Measurements from ENCODE around the gene CD300A.

CD300A gene

DNA sequence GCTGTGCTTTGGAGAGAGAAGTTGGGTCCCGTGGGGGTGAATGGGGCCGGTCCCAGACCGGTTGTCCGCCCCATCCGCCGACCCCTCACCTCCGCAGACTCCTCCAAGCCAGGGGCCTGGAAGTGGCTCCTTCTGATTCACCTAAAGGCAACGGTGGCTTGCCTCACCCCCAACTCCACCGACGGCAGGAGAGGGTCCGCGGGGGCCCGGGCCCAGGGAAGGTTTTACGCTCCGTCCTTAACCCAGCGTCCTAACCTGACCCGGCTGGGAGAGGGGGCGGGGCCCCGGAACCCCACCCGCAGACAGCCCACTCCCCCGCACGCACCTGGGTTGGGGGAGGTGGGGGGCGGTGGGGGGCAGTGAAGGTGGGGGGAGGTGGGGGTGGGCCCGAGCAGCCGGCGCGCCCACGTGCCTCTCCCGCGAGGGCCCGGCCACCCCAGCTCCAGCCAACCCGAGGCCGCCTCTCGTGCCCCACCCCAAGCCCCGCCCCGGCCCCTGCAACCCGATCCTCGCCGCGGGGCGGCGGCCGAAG is 12.7 kb upstream of the CD300A start:
- peak overlapping the region; percentile 41 to 76 for H3K9ac ChIP-seq (ENCODE audit: low read depth in 1 of 2, low read length in 2 of 2)
- no peaks in the 10 kb centered on the region for H3K9me3 ChIP-seq (ENCODE audit: control insufficient read depth in 2 of 2, low read length in 2 of 2)
- no peak overlapping the region for H3K27ac ChIP-seq (ENCODE audit: low read depth in 2 of 2, low read length in 2 of 2)
- H3K36me3 ChIP-seq (ENCODE audit: control insufficient read depth in 2 of 2, insufficient read depth in 2 of 2, low read length in 2 of 2) = peaks cover 0 to 3% of the 10 kb centered on the region in 2 donors
- H3K27me3 ChIP-seq (ENCODE audit: control insufficient read depth in 2 of 2, insufficient read depth in 2 of 2, low read length in 2 of 2) = no peaks in the 10 kb centered on the region
- peaks cover 30 to 43% of the 10 kb centered on the region in 2 donors for H3K4me1 ChIP-seq (ENCODE audit: control insufficient read depth in 2 of 2, insufficient read depth in 2 of 2, low read length in 2 of 2)
- H3K4me3 ChIP-seq (ENCODE audit: low read length in 2 of 2) = peak overlapping the region; percentile 41 to 54

DNA sequence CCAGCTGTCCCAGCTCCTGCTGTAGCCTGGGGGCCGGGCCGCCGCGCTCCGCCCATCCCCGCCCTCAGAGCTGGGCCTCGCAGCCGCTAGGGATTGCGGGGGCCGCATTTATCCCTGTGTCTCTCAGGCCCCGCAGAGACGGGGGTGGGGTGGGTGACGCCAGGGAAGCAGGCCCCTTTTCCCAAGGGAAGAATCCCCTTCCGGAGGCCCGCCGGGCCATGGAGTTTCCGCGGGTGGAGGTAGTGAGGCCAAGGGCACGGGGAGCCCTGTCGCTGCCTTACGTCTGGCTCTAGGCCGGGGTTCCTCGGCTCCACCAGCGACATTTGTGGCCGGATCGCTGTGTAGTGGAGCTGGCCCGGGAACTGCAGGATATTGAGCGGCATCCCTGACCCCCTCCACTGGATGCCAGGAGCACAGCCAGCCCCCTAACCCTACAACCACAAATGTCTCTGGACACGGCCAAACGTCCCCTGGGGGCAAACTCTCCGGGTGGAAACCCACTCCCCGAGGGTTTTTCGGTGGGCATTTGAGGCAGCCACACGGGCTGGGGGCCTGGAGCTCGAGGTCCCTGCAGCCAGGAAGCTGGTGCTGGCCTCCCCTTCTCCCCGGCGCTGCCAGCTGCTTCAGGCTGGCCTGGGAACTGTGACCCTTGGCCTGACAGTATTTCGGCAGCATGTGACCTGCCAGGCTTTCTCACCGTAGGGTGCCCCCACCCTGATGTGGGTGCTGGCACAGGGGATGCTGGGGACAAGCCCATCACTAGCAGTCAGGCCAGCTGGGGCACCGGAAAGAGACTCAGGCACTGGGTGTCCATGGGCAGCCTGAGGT is 12.0 kb upstream of the CD300A start:
- peak overlapping the region; percentile 84 to 90 for H3K27ac ChIP-seq (ENCODE audit: low read depth in 2 of 2, low read length in 2 of 2)
- peak overlapping the region; percentile 61 to 76 for H3K9ac ChIP-seq (ENCODE audit: low read depth in 1 of 2, low read length in 2 of 2)
- H3K9me3 ChIP-seq (ENCODE audit: control insufficient read depth in 2 of 2, low read length in 2 of 2) = no peaks in the 10 kb centered on the region
- H3K4me1 ChIP-seq (ENCODE audit: control insufficient read depth in 2 of 2, insufficient read depth in 2 of 2, low read length in 2 of 2) = peaks cover 30 to 43% of the 10 kb centered on the region in 2 donors
- no peaks in the 10 kb centered on the region for H3K36me3 ChIP-seq (ENCODE audit: control insufficient read depth in 2 of 2, insufficient read depth in 2 of 2, low read length in 2 of 2)
- no peaks in the 10 kb centered on the region for H3K27me3 ChIP-seq (ENCODE audit: control insufficient read depth in 2 of 2, insufficient read depth in 2 of 2, low read length in 2 of 2)
- peak overlapping the region; percentile 45 to 65 for H3K4me3 ChIP-seq (ENCODE audit: low read length in 2 of 2)

DNA sequence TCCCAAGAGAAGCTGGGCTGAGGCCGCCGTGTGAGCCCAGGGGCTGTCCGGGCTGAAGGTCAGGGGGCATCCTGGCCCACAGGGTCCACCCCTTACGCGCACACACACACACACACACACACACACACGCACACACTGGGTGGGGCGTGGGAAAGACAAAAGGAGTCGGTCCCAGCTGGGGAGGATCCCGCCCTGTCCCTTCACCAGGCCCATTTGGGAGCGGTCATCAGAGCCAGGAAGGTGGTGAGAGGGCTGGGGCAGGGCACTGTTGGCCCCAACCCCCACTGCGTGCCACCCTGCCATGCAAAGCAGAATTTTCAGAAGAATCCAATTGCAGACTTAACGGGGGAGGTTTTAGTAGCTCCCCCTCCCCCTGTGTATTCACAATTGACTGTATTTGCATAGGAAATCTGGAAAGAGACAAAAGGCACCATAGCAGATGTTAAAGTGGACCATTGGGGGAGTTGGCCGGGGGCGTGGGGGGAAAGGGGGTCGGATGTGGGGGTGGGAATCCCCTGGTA is 11.3 kb upstream of the CD300A start:
- Histone ChIP-seq H3K9me3 (ENCODE audit: control insufficient read depth in 2 of 2, low read length in 2 of 2) (no peaks in the 10 kb centered on the region), H3K27me3 (ENCODE audit: control insufficient read depth in 2 of 2, insufficient read depth in 2 of 2, low read length in 2 of 2) (no peaks in the 10 kb centered on the region), H3K36me3 (ENCODE audit: control insufficient read depth in 2 of 2, insufficient read depth in 2 of 2, low read length in 2 of 2) (no peaks in the 10 kb centered on the region), H3K4me1 (ENCODE audit: control insufficient read depth in 2 of 2, insufficient read depth in 2 of 2, low read length in 2 of 2) (peaks cover 30 to 43% of the 10 kb centered on the region in 2 donors), H3K27ac (ENCODE audit: low read depth in 2 of 2, low read length in 2 of 2) (peak overlapping the region; percentile 84 to 90), H3K9ac (ENCODE audit: low read depth in 1 of 2, low read length in 2 of 2) (peak overlapping the region; percentile 61 to 76), H3K4me3 (ENCODE audit: low read length in 2 of 2) (peak overlapping the region in 1 of 2 donors; percentile 4)

DNA sequence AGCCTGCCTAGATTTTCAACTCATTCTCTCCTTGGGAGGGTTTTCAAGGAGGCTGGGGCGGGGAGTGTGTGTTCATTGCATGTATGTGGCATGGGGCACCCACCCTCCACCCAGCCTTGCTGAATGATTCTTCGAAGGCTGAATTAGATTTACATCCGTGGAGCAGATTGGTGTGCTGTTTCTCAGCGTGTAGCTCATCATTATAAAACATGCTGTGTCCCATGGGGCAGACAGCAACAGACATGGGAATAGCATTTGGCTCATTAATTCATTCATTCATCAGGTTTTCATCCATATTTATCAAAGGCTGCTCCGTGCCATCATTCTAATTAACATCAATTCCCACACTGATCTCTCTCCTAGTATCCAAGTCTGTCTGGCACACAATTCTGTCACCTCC is 10.6 kb upstream of the CD300A start:
- Histone ChIP-seq H3K9ac (ENCODE audit: low read depth in 1 of 2, low read length in 2 of 2) (no peak overlapping the region), H3K36me3 (ENCODE audit: control insufficient read depth in 2 of 2, insufficient read depth in 2 of 2, low read length in 2 of 2) (no peaks in the 10 kb centered on the region), H3K27me3 (ENCODE audit: control insufficient read depth in 2 of 2, insufficient read depth in 2 of 2, low read length in 2 of 2) (no peaks in the 10 kb centered on the region), H3K9me3 (ENCODE audit: control insufficient read depth in 2 of 2, low read length in 2 of 2) (no peaks in the 10 kb centered on the region), H3K4me3 (ENCODE audit: low read length in 2 of 2) (no peak overlapping the region), H3K4me1 (ENCODE audit: control insufficient read depth in 2 of 2, insufficient read depth in 2 of 2, low read length in 2 of 2) (peaks cover 30 to 43% of the 10 kb centered on the region in 2 donors), H3K27ac (ENCODE audit: low read depth in 2 of 2, low read length in 2 of 2) (no peak overlapping the region)

DNA sequence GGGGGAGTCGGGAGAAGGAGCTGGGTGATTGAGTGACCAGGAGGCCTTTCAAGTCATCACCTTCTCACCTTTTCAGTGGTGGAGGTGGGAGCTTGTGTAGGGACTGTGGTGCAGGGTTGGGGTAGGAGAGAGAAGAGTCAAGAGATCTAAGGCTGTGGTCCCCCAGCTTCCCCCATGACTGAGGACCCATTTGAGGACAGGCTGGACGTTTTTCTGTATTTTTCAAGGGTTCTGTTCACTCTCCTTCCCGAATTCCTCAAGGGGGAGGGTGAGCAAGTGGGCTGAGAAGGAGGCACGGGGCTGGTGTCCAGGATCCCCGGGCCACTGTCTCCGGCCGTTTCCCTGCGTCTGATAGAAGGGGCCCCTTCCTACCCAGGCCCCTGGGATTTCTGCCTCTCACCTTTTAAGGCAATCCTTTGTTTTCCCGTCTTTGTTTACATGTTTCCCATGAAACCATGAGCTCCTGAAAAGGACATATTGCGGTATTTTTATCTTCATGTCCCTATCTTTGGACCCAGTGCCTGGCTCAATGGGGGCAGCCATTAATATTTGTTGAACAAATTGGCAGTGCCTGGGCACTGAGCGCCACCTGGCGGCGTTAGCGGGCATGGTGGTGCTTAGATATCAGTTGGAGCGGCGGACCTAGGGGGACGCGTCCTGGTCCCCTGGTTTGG is 9.2 kb upstream of the CD300A start:
- H3K4me1 ChIP-seq (ENCODE audit: control insufficient read depth in 2 of 2, insufficient read depth in 2 of 2, low read length in 2 of 2) = peaks cover 28 to 35% of the 10 kb centered on the region in 2 donors
- no peak overlapping the region for H3K4me3 ChIP-seq (ENCODE audit: low read length in 2 of 2)
- no peaks in the 10 kb centered on the region for H3K9me3 ChIP-seq (ENCODE audit: control insufficient read depth in 2 of 2, low read length in 2 of 2)
- no peaks in the 10 kb centered on the region for H3K27me3 ChIP-seq (ENCODE audit: control insufficient read depth in 2 of 2, insufficient read depth in 2 of 2, low read length in 2 of 2)
- H3K27ac ChIP-seq (ENCODE audit: low read depth in 2 of 2, low read length in 2 of 2) = no peak overlapping the region
- H3K36me3 ChIP-seq (ENCODE audit: control insufficient read depth in 2 of 2, insufficient read depth in 2 of 2, low read length in 2 of 2) = no peaks in the 10 kb centered on the region
- no peak overlapping the region for H3K9ac ChIP-seq (ENCODE audit: low read depth in 1 of 2, low read length in 2 of 2)

DNA sequence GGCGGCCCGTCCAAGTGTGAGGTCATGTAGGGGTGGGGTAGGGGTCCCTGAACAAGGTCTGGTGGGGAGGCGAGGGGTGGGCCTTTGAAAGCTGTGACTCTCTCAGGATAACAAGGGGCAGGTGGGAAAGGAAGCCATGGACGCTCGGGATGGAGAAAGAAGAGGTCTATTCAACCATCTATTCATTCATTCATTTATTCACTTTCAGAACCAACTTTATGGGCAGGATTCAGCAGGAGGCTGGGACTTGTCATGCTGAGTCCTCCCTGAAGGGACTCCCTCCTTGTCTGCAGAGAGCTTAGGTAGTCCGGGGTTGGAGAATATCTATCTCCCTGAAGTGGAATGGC is 8.6 kb upstream of the CD300A start:
- no peak overlapping the region for H3K4me3 ChIP-seq (ENCODE audit: low read length in 2 of 2)
- no peaks in the 10 kb centered on the region for H3K9me3 ChIP-seq (ENCODE audit: control insufficient read depth in 2 of 2, low read length in 2 of 2)
- H3K4me1 ChIP-seq (ENCODE audit: control insufficient read depth in 2 of 2, insufficient read depth in 2 of 2, low read length in 2 of 2) = peaks cover 26 to 29% of the 10 kb centered on the region in 2 donors
- H3K9ac ChIP-seq (ENCODE audit: low read depth in 1 of 2, low read length in 2 of 2) = no peak overlapping the region
- no peaks in the 10 kb centered on the region for H3K36me3 ChIP-seq (ENCODE audit: control insufficient read depth in 2 of 2, insufficient read depth in 2 of 2, low read length in 2 of 2)
- no peaks in the 10 kb centered on the region for H3K27me3 ChIP-seq (ENCODE audit: control insufficient read depth in 2 of 2, insufficient read depth in 2 of 2, low read length in 2 of 2)
- no peak overlapping the region for H3K27ac ChIP-seq (ENCODE audit: low read depth in 2 of 2, low read length in 2 of 2)

DNA sequence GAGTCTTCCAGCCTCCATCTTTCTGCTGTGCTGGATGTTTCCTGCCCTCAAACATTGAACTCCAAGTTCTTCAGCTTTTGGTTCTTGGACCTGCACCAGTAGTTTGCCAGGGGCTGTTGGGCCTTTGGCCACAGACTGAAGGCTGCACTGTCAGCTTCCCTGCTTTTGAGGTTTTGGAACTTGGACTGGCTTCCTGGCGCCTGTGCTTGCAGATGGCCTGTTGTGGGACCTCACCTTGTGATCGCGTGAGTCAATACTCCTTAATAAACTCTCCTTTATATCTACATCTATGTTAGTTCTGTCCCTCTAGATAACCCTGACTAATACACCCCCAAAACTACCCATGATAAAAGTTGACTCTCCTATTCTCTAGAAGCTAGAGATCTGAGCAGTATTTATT is 7.6 kb upstream of the CD300A start:
- H3K4me3 ChIP-seq (ENCODE audit: low read length in 2 of 2) = no peak overlapping the region
- H3K9ac ChIP-seq (ENCODE audit: low read depth in 1 of 2, low read length in 2 of 2) = no peak overlapping the region
- H3K36me3 ChIP-seq (ENCODE audit: control insufficient read depth in 2 of 2, insufficient read depth in 2 of 2, low read length in 2 of 2) = no peaks in the 10 kb centered on the region
- H3K27ac ChIP-seq (ENCODE audit: low read depth in 2 of 2, low read length in 2 of 2) = no peak overlapping the region
- no peaks in the 10 kb centered on the region for H3K27me3 ChIP-seq (ENCODE audit: control insufficient read depth in 2 of 2, insufficient read depth in 2 of 2, low read length in 2 of 2)
- peaks cover 20% of the 10 kb centered on the region in 2 donors for H3K4me1 ChIP-seq (ENCODE audit: control insufficient read depth in 2 of 2, insufficient read depth in 2 of 2, low read length in 2 of 2)
- H3K9me3 ChIP-seq (ENCODE audit: control insufficient read depth in 2 of 2, low read length in 2 of 2) = no peaks in the 10 kb centered on the region

DNA sequence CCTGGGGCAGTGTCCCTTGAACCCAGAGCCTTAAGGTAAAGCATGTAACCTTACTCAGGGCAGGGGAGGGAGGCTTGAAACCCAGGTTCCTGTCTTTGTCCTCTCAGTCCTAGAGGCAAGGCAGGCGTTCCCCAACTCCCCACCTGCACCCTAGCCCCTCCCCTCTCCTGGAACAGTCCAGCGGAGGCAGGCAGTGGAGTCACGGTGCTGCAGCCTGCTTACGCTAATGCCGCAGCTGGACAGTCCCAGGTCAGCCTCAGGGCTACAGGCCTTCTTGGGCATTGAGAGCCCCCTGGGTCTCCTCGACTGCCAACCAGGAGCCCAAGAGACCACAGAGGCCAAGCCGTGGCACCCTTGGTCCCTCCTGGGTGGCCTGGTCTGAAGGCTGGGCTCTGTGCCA is 6.8 kb upstream of the CD300A start:
- Histone ChIP-seq H3K4me1 (ENCODE audit: control insufficient read depth in 2 of 2, insufficient read depth in 2 of 2, low read length in 2 of 2) (peaks cover 14 to 15% of the 10 kb centered on the region in 2 donors), H3K9me3 (ENCODE audit: control insufficient read depth in 2 of 2, low read length in 2 of 2) (no peaks in the 10 kb centered on the region), H3K4me3 (ENCODE audit: low read length in 2 of 2) (no peak overlapping the region), H3K9ac (ENCODE audit: low read depth in 1 of 2, low read length in 2 of 2) (no peak overlapping the region), H3K27me3 (ENCODE audit: control insufficient read depth in 2 of 2, insufficient read depth in 2 of 2, low read length in 2 of 2) (no peaks in the 10 kb centered on the region), H3K36me3 (ENCODE audit: control insufficient read depth in 2 of 2, insufficient read depth in 2 of 2, low read length in 2 of 2) (no peaks in the 10 kb centered on the region), H3K27ac (ENCODE audit: low read depth in 2 of 2, low read length in 2 of 2) (no peak overlapping the region)

DNA sequence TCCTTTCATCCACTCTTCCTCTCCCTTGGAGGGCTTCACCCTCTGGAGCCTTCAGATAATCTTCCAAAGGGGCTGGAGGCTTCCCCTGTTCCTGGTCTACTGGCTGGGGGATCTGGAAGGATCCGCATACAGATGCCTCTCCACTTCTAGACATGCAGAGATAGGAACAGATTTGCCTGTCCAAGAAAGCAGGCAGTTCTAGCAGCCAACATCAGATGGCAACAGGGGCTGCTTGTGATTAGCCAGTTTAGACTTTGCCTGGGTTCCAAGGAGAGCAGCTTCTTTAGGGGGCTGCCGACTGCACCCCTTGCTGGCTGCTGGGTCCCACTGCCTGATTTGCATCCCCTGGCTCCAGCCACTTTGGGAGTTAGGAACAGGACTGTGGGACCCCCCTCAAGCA is 6.2 kb upstream of the CD300A start:
- H3K27me3 ChIP-seq (ENCODE audit: control insufficient read depth in 2 of 2, insufficient read depth in 2 of 2, low read length in 2 of 2) = no peaks in the 10 kb centered on the region
- peaks cover 9% of the 10 kb centered on the region in 2 donors for H3K4me1 ChIP-seq (ENCODE audit: control insufficient read depth in 2 of 2, insufficient read depth in 2 of 2, low read length in 2 of 2)
- no peak overlapping the region for H3K9ac ChIP-seq (ENCODE audit: low read depth in 1 of 2, low read length in 2 of 2)
- H3K9me3 ChIP-seq (ENCODE audit: control insufficient read depth in 2 of 2, low read length in 2 of 2) = no peaks in the 10 kb centered on the region
- no peak overlapping the region for H3K27ac ChIP-seq (ENCODE audit: low read depth in 2 of 2, low read length in 2 of 2)
- H3K4me3 ChIP-seq (ENCODE audit: low read length in 2 of 2) = no peak overlapping the region
- H3K36me3 ChIP-seq (ENCODE audit: control insufficient read depth in 2 of 2, insufficient read depth in 2 of 2, low read length in 2 of 2) = no peaks in the 10 kb centered on the region

DNA sequence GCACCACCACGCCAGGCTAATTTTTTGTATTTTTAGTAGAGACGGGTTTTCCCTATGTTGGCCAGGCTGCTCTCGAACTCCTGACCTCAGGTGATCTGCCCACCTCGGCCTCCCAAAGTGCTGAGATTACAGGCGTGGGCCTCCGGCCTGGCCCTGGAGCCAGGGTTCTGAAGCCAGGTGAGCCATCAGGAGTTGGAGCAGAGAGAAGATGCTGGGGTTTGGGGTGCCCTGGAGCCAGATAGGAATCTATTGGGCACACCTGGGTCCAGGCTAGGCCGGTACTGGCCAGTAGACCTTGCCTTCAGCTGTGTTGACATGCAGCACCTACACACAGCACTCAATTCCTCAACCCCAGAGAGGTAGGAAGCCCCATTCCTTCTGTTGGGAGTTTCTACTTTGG is 5.4 kb upstream of the CD300A start:
- no peak overlapping the region for H3K4me3 ChIP-seq (ENCODE audit: low read length in 2 of 2)
- H3K4me1 ChIP-seq (ENCODE audit: control insufficient read depth in 2 of 2, insufficient read depth in 2 of 2, low read length in 2 of 2) = peaks cover 11% of the 10 kb centered on the region in 2 donors
- no peaks in the 10 kb centered on the region for H3K9me3 ChIP-seq (ENCODE audit: control insufficient read depth in 2 of 2, low read length in 2 of 2)
- no peaks in the 10 kb centered on the region for H3K36me3 ChIP-seq (ENCODE audit: control insufficient read depth in 2 of 2, insufficient read depth in 2 of 2, low read length in 2 of 2)
- H3K27me3 ChIP-seq (ENCODE audit: control insufficient read depth in 2 of 2, insufficient read depth in 2 of 2, low read length in 2 of 2) = no peaks in the 10 kb centered on the region
- no peak overlapping the region for H3K27ac ChIP-seq (ENCODE audit: low read depth in 2 of 2, low read length in 2 of 2)
- no peak overlapping the region for H3K9ac ChIP-seq (ENCODE audit: low read depth in 1 of 2, low read length in 2 of 2)
